Neural cell (in vitro differentiated cells): ENCODE data around the gene PTGR3. TPM values are rescaled to one million over a fixed set of nuclear protein-coding genes. Genes with fewer than 3 reads are reported as not detected.

Experiments
- H2AFZ ChIP-seq: fragments of 200-600, 300-800 bp; sonication (generic), shearing (Covaris generic); 2 replicates; pipeline ENCODE4 v1.6.0; 2014; ENCODE audit warnings: low read depth, mild to moderate bottlenecking, antibody characterized with exemption, low read length, moderate library complexity
- H3F3A ChIP-seq: fragments of 200-600 bp; shearing (Covaris generic); 2 replicates; pipeline ENCODE4 v1.6.1; 2016; ENCODE audit warnings: mild to moderate bottlenecking, moderate library complexity, mixed read lengths, antibody characterized with exemption, low read length; ENCODE audit not compliant: insufficient read depth, poor library complexity, severe bottlenecking
- H3K27ac ChIP-seq: fragments of 200-600, 300-800 bp; sonication (generic), shearing (Covaris generic); 2 replicates; pipeline ENCODE4 v1.5.1; 2014; ENCODE audit warnings: mild to moderate bottlenecking, low read length, moderate library complexity
- H3K27me3 ChIP-seq: fragments of 300-800, 200-600 bp; sonication (generic), shearing (Covaris generic); 2 replicates; pipeline ENCODE4 v1.6.0; 2014; ENCODE audit warnings: mild to moderate bottlenecking, low read depth, low read length, moderate library complexity; ENCODE audit not compliant: insufficient read depth
- H3K36me3 ChIP-seq: fragments of 300-800, 200-600 bp; sonication (generic), shearing (Covaris generic); 2 replicates; pipeline ENCODE4 v1.5.1; 2014; ENCODE audit warnings: mild to moderate bottlenecking, antibody characterized with exemption, low read length, moderate library complexity; ENCODE audit not compliant: insufficient read depth
- H3K4me2 ChIP-seq: fragments of 300-800, 200-600 bp; sonication (generic), shearing (Covaris generic); 2 replicates; pipeline ENCODE4 v1.6.0; 2014; ENCODE audit warnings: mild to moderate bottlenecking, low read length
- H3K4me3 ChIP-seq: fragments of 300-800, 200-600 bp; sonication (generic), shearing (Covaris generic); 2 replicates; pipeline ENCODE4 v1.5.1; 2014; ENCODE audit warnings: mild to moderate bottlenecking, low read length, moderate library complexity
- H3K79me2 ChIP-seq: fragments of 200-600 bp; shearing (Covaris generic); replicated peaks from 2 replicates; pipeline ENCODE4 v1.6.0; 2014; ENCODE audit warnings: mild to moderate bottlenecking, low read length, moderate library complexity; ENCODE audit not compliant: insufficient read depth
- H3K9ac ChIP-seq: fragments of 300-800, 200-600 bp; sonication (generic), shearing (Covaris generic); 2 replicates; pipeline ENCODE4 v1.6.1; 2016; ENCODE audit warnings: mild to moderate bottlenecking, low read length, mixed read lengths
- H3K9me2 ChIP-seq: fragments of 200-600 bp; shearing (Covaris generic); 2 replicates; pipeline ENCODE4 v1.6.1; 2016; ENCODE audit warnings: mild to moderate bottlenecking, low read length, mixed read lengths; ENCODE audit not compliant: insufficient read depth
- H3K9me3 ChIP-seq: fragments of 200-600, 300-800 bp; sonication (generic), shearing (Covaris generic); 2 replicates; pipeline ENCODE4 v1.6.1; 2016; ENCODE audit warnings: mild to moderate bottlenecking, mixed run types, low read length, moderate library complexity, mixed read lengths
- H4K20me1 ChIP-seq: fragments of 200-600 bp; shearing (Covaris generic); 2 replicates; pipeline ENCODE4 v1.6.1; 2016; ENCODE audit warnings: mild to moderate bottlenecking, mixed run types; ENCODE audit not compliant: insufficient read depth
- CTCF ChIP-seq: fragments of 450-650 bp; IDR thresholded peaks from 2 replicates; pipeline ENCODE4 v1.5.1; 2014; ENCODE audit warnings: antibody characterized with exemption, mild to moderate bottlenecking, moderate library complexity; ENCODE audit not compliant: poor library complexity, severe bottlenecking
- EP300 ChIP-seq: fragments of 450-650 bp; conservative IDR thresholded peaks from 2 replicates; pipeline ENCODE4 v1.6.1; 2014; ENCODE audit warnings: antibody characterized with exemption, mild to moderate bottlenecking, moderate library complexity; ENCODE audit not compliant: poor library complexity, severe bottlenecking
- EZH2 ChIP-seq: fragments of 200-600, 300-800 bp; shearing (Covaris generic), sonication (generic); IDR thresholded peaks from 2 replicates; pipeline ENCODE4 v1.6.1; 2014; ENCODE audit warnings: antibody characterized with exemption, low read length, borderline replicate concordance, mild to moderate bottlenecking; ENCODE audit not compliant: insufficient read depth, poor library complexity, severe bottlenecking
- MXI1 ChIP-seq: fragments of 450-650 bp; conservative IDR thresholded peaks from 2 replicates; pipeline ENCODE4 v1.6.1; 2014; ENCODE audit warnings: antibody characterized with exemption, mild to moderate bottlenecking; ENCODE audit not compliant: poor library complexity, severe bottlenecking
- POLR2AphosphoS5 ChIP-seq: IDR thresholded peaks from 2 replicates; pipeline ENCODE4 v1.6.1; 2012
- RAD21 ChIP-seq: fragments of 450-650 bp; conservative IDR thresholded peaks from 2 replicates; pipeline ENCODE4 v1.6.1; 2014; ENCODE audit warnings: antibody characterized with exemption, mild to moderate bottlenecking, moderate library complexity
- REST ChIP-seq: IDR thresholded peaks from 2 replicates; pipeline ENCODE4 v1.6.1; 2012; ENCODE audit warnings: borderline replicate concordance
- SMC3 ChIP-seq: fragments of 450-650 bp; conservative IDR thresholded peaks from 2 replicates; pipeline ENCODE4 v1.6.1; 2014; ENCODE audit warnings: antibody characterized with exemption, mild to moderate bottlenecking, moderate library complexity; ENCODE audit not compliant: poor library complexity
- TAF1 ChIP-seq: IDR thresholded peaks from 2 replicates; pipeline ENCODE4 v1.6.1; 2012; ENCODE audit warnings: low read depth
- polyA plus RNA-seq: library from polyadenylated mRNA; depleted of rRNA; stranded (reverse); fragments of >200 nt; gene quantifications from 2 replicates; pipeline ENCODE4 v1.2.3, GENCODE V29; 2014

The PTGR3 gene
- polyA plus RNA-seq, 1 donor from 2014 or later: 5.9 TPM

GRCh38 chr18:75202696-75203365 lies 6.1 kb downstream of the PTGR3 start:
- no peaks in the 10 kb centered on the region for H3K9me3 ChIP-seq
- peaks cover 64% of the 10 kb centered on the region for H3K27me3 ChIP-seq
- no peak overlapping the region for H3K4me2 ChIP-seq
- peaks cover 25% of the 10 kb centered on the region for H3K79me2 ChIP-seq
- no peak overlapping the region for H3K27ac ChIP-seq
- H3K9me2 ChIP-seq: no peaks in the 10 kb centered on the region
- peaks cover 5% of the 10 kb centered on the region for H4K20me1 ChIP-seq
- H2AFZ ChIP-seq: no peak overlapping the region
- H3K36me3 ChIP-seq: no peaks in the 10 kb centered on the region
- TF ChIP-seq REST (no peak), MXI1 (no peak), RAD21 (no peak), SMC3 (no peak), TAF1 (no peak), CTCF (no peak), EZH2 (no peak), POLR2AphosphoS5 (no peak), EP300 (no peak)
- H3F3A ChIP-seq: no peaks in the 10 kb centered on the region
- no peak overlapping the region for H3K4me3 ChIP-seq
- no peak overlapping the region for H3K9ac ChIP-seq

GRCh38 chr18:75201282-75202270 lies 7.4 kb downstream of the PTGR3 start:
- H2AFZ ChIP-seq: no peak overlapping the region
- no peaks in the 10 kb centered on the region for H3K36me3 ChIP-seq
- TF ChIP-seq RAD21 (no peak), EP300 (no peak), MXI1 (no peak), POLR2AphosphoS5 (no peak), SMC3 (no peak), REST (no peak), TAF1 (no peak), CTCF (no peak), EZH2 (no peak)
- no peaks in the 10 kb centered on the region for H4K20me1 ChIP-seq
- no peaks in the 10 kb centered on the region for H3F3A ChIP-seq
- H3K9me2 ChIP-seq: no peaks in the 10 kb centered on the region
- no peak overlapping the region for H3K4me3 ChIP-seq
- peaks cover 51% of the 10 kb centered on the region for H3K27me3 ChIP-seq
- no peak overlapping the region for H3K27ac ChIP-seq
- H3K9me3 ChIP-seq: no peaks in the 10 kb centered on the region
- H3K79me2 ChIP-seq: peaks cover 12% of the 10 kb centered on the region
- H3K4me2 ChIP-seq: no peak overlapping the region
- H3K9ac ChIP-seq: no peak overlapping the region
